ENCODE data around the gene CENPK.

GRCh38 chr5:65512170-65512937, 50.6 kb downstream of the CENPK start:
- no peak for TF ChIP-seq CTCF (IDR thresholded peaks at IDR 0.05)
- no peak for TF ChIP-seq POLR2A (IDR thresholded peaks at IDR 0.05)
- TF ChIP-seq POLR2AphosphoS5 (IDR thresholded peaks at IDR 0.05; ENCODE audit: insufficient read depth in 1 of 2, low read depth in 1 of 2), result no peak

Measured in vagina (tissue), 2 donors.